Ecto neural progenitor cell (in vitro differentiated cells): Measurements from ENCODE around the gene EFCAB6.

ENCODE experiments used
- DNase-seq: peaks from one replicate; pipeline ENCODE4 v3.0.0-alpha.2; 2018; ENCODE audit warnings: low spot score

EFCAB6 gene

GRCh38 chr22:43848366-43849171 is 36.5 kb upstream of the EFCAB6 start:
- DNase-seq = no peak

DNA sequence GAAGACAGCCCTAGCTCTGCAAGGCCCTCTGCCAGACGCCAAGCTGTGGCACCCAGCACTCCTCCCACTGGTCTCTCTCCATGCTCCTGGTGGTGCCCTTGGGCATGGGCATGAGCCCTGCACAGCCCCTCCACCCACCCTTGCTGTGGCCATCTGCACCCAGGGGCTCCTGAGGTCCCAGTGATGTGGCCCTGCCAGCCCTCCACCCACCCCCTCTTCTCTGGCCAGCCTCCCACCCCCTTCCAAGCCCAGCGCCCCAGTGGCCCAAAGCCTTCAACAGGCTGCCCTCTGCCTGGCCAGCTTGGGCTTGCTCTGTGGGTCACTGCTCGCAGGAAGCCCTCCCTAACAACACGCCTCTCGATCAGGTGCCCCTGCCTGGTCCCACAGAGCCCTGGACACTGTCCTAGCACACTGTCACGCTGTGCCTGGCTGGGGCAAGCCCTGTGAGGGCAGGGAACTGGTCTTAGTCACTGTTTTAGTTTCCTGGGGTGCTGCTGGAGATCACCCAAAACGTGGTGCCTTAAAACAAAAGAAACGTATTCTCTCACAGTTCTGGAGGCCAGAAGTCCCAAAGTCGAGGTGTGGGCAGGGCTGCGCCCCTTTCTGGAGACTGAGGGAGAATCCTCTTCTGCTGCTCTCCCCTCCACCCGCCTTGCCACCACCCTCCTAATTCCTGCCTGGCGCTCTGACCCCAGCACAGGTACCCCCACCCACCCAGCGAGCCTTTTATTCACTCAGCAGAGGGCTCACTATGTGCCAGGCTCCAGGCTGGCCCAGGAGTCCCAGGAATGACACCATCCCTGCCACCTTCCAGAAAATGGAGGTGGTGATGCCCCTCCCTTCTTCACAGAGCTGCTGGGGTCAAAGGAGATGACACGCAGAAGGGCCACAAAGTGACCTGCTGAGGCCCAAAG is 35.5 kb upstream of the EFCAB6 start:
- no peak for DNase-seq

GRCh38 chr22:43846966-43847365 is 34.9 kb upstream of the EFCAB6 start:
- DNase-seq = no peak

DNA sequence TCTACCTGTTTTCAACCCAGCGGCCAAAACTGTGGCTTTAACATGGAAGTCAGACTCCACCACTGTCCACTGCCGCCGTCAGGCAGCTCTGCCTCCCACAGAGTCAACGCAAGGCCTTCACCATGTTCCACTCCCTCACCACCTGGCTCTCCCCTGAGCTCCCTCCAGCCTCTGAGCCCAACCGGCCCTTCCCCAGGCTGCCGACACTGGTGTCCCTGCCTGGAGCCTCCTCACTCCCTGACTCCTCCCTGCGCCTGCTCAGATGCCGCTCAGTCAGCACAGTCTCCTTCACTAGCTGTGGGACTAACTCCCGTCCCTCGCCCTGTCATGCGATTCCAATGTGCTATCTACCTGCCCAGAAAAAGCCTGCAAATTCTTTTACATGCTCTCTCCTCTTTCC is 33.9 kb upstream of the EFCAB6 start:
- DNase-seq = no peak

- DNase-seq = no peak
Measured at GRCh38 chr22:43844560-43845545, 32.7 kb upstream of the EFCAB6 start.

GRCh38 chr22:43843783-43844530 is 31.9 kb upstream of the EFCAB6 start:
- DNase-seq = no peak

GRCh38 chr22:43841742-43842141 is 29.6 kb upstream of the EFCAB6 start:
- DNase-seq = no peak

GRCh38 chr22:43840851-43841250 is 28.7 kb upstream of the EFCAB6 start:
- no peak for DNase-seq

DNA sequence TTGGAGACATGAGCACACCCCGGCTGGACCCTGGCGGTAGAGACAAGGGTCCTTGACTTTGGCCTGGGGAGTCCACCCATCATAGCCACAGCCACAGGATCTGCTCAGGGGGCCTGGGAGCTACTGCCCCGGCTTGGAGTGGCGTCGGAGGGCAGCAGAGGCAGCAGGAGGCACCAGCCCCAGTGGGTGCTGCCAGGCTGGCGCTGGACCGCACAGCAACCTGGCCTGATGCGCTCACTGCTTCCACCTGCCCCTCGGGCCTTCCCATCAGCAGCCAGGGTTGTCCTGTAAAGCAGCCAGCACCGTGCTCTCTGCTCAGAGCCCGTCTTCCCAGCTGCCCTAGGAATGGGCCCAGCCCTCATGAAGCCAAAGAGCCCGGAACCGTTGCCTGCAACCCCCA is 28.3 kb upstream of the EFCAB6 start:
- DNase-seq = no peak

DNA sequence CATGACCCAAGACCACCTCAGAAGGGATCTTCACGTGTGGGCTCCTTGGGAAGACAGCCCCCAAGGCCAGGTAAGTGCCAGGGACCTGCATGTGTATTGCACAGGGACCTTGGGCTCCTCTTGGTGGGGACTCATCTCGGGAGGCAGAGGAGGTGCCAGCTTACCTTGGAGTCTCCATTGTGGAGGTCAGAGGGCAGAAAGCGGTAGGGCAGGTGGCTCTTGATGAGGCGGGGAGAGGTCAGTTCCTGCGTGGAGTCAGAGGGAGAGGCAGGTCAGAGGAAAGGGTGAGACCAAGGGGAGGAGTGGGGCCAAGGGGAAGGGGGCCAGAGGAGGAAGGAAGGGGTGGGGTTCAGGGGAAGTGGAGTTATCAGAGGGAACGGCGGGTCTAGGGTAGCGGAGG is 27.7 kb upstream of the EFCAB6 start:
- DNase-seq = no peak

DNA sequence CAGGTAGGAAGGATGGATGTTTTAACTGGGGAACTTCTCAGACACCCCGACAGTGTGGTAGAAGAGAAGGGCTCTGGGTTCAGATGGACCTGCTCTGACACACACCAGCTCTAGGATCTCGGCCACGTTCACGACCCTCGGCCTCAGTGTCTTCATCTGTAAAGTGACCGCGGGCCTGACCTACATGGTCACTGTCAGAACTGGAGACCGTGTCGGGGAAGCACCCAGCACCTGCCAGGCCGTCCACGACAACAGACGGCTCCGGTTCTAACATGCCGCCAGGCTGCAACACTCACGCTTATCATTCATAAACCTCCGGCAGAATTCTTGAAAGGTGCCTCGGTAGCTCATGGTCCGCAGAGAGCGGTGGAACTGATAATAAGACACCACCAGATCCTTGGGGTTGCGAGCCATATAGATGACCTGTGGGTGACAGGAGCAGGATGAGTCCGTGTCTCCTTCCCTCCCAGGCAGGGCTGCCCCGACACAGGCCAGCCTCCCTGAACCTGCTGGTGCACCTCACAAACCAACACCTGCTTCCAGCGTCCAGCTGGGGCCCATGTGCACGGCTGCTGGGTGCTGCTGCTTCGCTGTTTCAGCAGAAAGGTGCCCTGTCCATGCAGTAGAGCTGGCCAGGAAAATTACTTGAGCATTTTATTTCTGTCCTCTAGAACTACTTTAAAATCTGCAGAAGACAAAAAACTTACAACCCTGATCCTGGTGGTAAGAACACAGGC is 26.6 kb upstream of the EFCAB6 start:
- DNase-seq = no peak

GRCh38 chr22:43838161-43838560 is 26.1 kb upstream of the EFCAB6 start:
- no peak for DNase-seq

GRCh38 chr22:43837666-43838065 is 25.6 kb upstream of the EFCAB6 start:
- DNase-seq = no peak

DNA sequence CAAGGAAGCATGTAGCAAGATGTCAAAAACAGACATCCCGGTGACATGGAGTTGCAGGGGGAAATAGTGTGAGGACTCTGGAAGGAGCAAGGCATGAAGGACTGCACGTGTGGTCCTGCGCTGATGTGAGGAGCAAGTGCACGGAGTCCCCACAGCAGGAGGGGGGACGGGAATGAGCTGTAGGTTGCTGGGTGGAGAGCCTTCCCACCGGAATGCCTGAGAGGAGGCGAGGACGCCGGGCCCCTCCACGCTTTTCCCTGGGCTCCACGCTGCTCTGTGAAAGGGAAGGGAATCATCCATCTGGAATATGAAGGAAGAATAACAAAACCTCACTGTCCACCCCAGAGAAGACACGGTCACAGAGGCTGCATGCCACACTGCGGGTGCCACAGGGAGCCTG is 23.6 kb upstream of the EFCAB6 start:
- no peak for DNase-seq

DNA sequence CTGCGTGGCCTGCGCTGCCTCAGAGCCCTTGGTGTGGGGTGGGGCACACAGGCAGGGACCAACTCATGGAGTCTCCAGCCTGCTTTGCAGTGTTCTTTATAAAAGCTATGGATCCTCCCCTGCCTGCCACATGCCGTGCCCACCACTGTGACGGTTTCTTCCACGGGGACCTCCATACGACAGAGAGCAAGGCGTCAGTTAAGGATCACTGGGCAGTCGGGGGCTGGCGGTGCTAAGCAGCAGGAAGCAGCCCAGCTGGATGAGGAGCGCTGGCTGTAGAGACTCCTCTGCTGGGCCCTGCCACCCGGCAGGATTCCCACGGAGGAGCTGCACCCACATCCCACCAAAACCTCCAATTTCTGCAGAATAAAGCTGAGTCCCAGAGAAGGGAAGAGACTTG is 23.1 kb upstream of the EFCAB6 start:
- DNase-seq = no peak

DNA sequence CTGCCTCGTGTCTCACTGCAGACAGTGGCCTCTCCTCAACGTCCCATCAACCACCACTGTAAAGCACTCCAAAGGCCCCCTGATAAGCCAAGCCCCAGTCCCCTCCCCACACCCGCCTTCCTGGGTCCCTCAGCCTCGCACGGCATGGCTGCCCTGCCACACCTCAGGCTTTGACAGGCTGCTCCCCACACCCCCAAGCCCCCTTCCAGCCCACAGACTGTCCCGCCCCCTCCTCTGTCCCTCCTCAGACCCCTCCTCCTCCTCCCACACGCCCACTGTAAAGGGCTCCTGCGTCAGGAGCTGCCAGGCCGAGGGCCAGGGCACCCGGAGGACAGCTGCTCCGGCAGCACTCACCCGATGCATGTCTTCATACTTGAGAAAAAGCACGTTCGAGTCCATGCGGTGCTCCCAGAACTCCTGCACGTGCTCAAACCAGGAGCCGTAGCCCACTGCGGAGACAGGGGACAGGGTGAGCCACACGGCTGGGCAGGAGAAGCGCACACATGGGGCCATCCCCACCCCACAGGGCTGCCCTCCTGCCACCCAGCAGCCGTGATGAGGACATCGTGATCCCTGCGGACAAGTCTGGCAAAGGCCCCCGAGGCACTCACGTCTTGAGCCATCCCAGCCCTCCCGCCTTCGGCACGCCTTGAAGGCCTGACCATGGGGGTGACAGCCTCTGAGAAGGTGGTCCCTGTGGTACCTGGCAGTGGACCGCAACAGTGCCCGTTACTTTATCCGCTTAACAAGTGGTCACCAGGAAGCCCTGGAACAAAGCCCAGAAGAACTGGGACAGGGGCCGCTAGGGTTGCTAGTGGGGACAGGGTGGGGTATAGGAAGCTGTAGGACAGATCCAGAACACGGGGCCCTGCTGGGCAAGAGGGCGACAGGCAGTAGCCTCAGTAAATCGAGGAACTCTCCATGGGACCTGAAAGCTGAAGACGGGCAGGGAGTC is 21.5 kb upstream of the EFCAB6 start:
- DNase-seq = no peak

- no peak for DNase-seq
Measured at GRCh38 chr22:43832393-43833265, 20.5 kb upstream of the EFCAB6 start.
